Gastroesophageal sphincter (tissue), 3 donors: Measurements from ENCODE around the gene KISS1R.

Source experiments
- CTCF ChIP-seq, 4 experiments: fragments of 200-600 bp in 2 of 4; fragments of 450-650 bp in 2 of 4; sonication (generic) in 1 of 4; IDR thresholded peaks; one replicate each; pipeline ENCODE4 v1.5.1; 2017 to 2019; ENCODE audit warnings: antibody characterized with exemption in 4 of 4, mild to moderate bottlenecking in 2 of 4, moderate library complexity in 2 of 4
- EP300 ChIP-seq: sonication (generic); formaldehyde crosslinking; IDR thresholded peaks from one replicate; pipeline ENCODE4 v1.6.1; 2017; ENCODE audit warnings: antibody characterized with exemption, mild to moderate bottlenecking
- POLR2A ChIP-seq, 2 donors: fragments of 450-650 bp; IDR thresholded peaks; one replicate each; pipeline ENCODE4 v1.6.1; 2017; ENCODE audit warnings: antibody characterized with exemption in 2 of 2, mild to moderate bottlenecking in 2 of 2, moderate library complexity in 1 of 2
- POLR2AphosphoS5 ChIP-seq: sonication (generic); formaldehyde crosslinking; IDR thresholded peaks from one replicate; pipeline ENCODE4 v1.6.1; 2017; ENCODE audit warnings: antibody characterized with exemption

- TF ChIP-seq CTCF (IDR thresholded peaks at IDR 0.05) (no peak), POLR2A (IDR thresholded peaks at IDR 0.05) (no peak), POLR2AphosphoS5 (no peak), EP300 (no peak)
These were observed 24.8 kb upstream of the KISS1R start for GRCh38 chr19:892243-892893.
